ENCODE results near the gene TRMO. TPM values are rescaled to one million over a fixed set of nuclear protein-coding genes. Genes with fewer than 3 reads are reported as not detected.

The TRMO gene
- total RNA-seq, 1 experiment from 2014 or later = 10.0 TPM

- peaks cover 2% of the 10 kb centered on the region; the same call in 1 of the 2 replicates for H3K27me3 ChIP-seq (replicated peaks; ENCODE audit: control insufficient read depth, insufficient read depth, low read length)
- DNase-seq = no peak
- H3K4me3 ChIP-seq (ENCODE audit: low read depth, low read length) = no peak overlapping the region
- TF ChIP-seq, protein P1, sequence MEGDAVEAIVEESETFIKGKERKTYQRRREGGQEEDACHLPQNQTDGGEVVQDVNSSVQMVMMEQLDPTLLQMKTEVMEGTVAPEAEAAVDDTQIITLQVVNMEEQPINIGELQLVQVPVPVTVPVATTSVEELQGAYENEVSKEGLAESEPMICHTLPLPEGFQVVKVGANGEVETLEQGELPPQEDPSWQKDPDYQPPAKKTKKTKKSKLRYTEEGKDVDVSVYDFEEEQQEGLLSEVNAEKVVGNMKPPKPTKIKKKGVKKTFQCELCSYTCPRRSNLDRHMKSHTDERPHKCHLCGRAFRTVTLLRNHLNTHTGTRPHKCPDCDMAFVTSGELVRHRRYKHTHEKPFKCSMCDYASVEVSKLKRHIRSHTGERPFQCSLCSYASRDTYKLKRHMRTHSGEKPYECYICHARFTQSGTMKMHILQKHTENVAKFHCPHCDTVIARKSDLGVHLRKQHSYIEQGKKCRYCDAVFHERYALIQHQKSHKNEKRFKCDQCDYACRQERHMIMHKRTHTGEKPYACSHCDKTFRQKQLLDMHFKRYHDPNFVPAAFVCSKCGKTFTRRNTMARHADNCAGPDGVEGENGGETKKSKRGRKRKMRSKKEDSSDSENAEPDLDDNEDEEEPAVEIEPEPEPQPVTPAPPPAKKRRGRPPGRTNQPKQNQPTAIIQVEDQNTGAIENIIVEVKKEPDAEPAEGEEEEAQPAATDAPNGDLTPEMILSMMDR (IDR thresholded peaks at IDR 0.05; ENCODE audit: insufficient read depth in 1 of 2, low read depth in 1 of 2, low read length in 1 of 2, severe bottlenecking in 1 of 2, unreplicated experiment in 1 of 2) = no peak
- H3K36me3 Mint-ChIP-seq (ENCODE audit: insufficient read depth, unreplicated experiment) = no peaks in the 10 kb centered on the region
- H3K4me1 ChIP-seq = no peaks in the 10 kb centered on the region
- intact Hi-C loops (cut with micrococcal nuclease; ENCODE audit: unreplicated experiment) = no loop called here
- H3K27me3 Mint-ChIP-seq (ENCODE audit: insufficient read depth, unreplicated experiment) = peaks cover 16% of the 10 kb centered on the region
- CTCF ChIA-PET = no interaction called here
- BruUV-seq (replicated peaks) = no TSS peak
- no peaks in the 10 kb centered on the region for H3K36me3 ChIP-seq (ENCODE audit: control insufficient read depth, insufficient read depth, low read length)
- H3K9me3 ChIP-seq = no peaks in the 10 kb centered on the region
- H3K27ac Mint-ChIP-seq (ENCODE audit: unreplicated experiment) = no peak overlapping the region
- POLR2A ChIA-PET = no interaction called here
- H3K4me1 Mint-ChIP-seq (ENCODE audit: low read depth, unreplicated experiment) = no peaks in the 10 kb centered on the region
- H3K9me3 Mint-ChIP-seq (ENCODE audit: unreplicated experiment) = no peaks in the 10 kb centered on the region
- H3K4me3 Mint-ChIP-seq (ENCODE audit: unreplicated experiment) = no peak overlapping the region
These were observed 11.1 kb upstream of the TRMO start for GRCh38 chr9:97933297-97933998.

DNA sequence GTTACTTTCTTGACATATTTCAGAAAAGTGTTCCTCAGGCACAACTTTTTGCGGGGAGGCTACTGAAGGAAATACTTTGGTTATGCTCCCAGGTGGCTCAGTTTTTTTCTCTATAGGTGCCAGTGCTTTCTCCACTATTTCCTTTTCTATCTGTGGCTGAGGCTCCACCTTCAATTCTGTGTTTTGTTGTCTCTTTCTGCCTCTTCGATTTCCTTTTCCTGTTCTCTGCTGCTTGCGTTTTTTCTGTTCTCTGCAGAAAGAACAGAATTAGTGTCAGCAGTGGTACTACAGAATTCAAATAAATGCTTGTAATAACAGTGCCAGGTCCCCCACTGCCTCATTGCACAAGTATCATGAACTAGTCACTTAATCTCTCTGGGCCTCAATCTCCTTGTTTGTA lies 8.7 kb upstream of the TRMO start:
- Histone ChIP-seq H3K4me3 (ENCODE audit: low read depth, low read length) (no peak overlapping the region), H3K9me3 (no peaks in the 10 kb centered on the region), H3K4me1 (no peaks in the 10 kb centered on the region), H3K27me3 (replicated peaks; ENCODE audit: control insufficient read depth, insufficient read depth, low read length) (peaks cover 2% of the 10 kb centered on the region; the same call in 1 of the 2 replicates), H3K36me3 (ENCODE audit: control insufficient read depth, insufficient read depth, low read length) (no peaks in the 10 kb centered on the region)
- Mint-ChIP-seq H3K27me3 (ENCODE audit: insufficient read depth, unreplicated experiment) (peaks cover 11% of the 10 kb centered on the region), H3K27ac (ENCODE audit: unreplicated experiment) (no peak overlapping the region), H3K36me3 (ENCODE audit: insufficient read depth, unreplicated experiment) (no peaks in the 10 kb centered on the region), H3K4me3 (ENCODE audit: unreplicated experiment) (no peak overlapping the region), H3K4me1 (ENCODE audit: low read depth, unreplicated experiment) (no peaks in the 10 kb centered on the region), H3K9me3 (ENCODE audit: unreplicated experiment) (no peaks in the 10 kb centered on the region)
- CTCF ChIA-PET = no interaction called here
- TF ChIP-seq, protein P1 (IDR thresholded peaks at IDR 0.05; ENCODE audit: insufficient read depth in 1 of 2, low read depth in 1 of 2, low read length in 1 of 2, severe bottlenecking in 1 of 2, unreplicated experiment in 1 of 2) = no peak
- intact Hi-C loops (cut with micrococcal nuclease; ENCODE audit: unreplicated experiment) = no loop called here
- POLR2A ChIA-PET = no interaction called here
- DNase-seq = no peak
- BruUV-seq (replicated peaks) = no TSS peak

DNA sequence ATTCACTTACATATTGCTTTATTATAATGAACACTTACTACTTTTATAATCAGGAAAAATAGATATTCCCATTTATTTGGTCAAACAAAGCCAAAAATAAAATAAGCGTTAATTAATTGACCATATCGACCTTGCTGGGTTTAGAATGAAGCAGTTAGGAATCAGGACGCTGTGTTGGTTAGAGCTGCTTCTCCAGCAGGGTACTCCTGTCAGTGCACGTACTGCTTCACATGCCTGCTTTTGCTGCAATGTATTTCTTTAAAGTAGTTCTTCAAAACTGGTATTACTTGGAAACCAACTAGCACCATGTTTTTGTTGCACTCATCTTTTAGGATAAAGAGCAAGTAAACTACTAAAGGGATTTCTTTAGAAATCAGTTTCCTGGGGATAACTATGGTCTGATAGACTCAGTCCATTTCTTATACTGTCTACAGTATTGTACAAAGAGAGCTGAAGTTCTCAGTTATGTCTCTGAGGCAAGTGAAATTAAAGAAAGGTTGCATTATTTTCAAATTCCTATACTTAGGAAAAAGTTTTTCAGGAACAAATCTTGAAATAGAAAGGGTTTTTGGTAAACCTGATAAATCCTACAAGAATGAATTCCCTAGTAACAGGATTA lies 6.8 kb upstream of the TRMO start:
- no peak overlapping the region for H3K27ac Mint-ChIP-seq (ENCODE audit: unreplicated experiment)
- no peaks in the 10 kb centered on the region for H3K9me3 ChIP-seq
- H3K9me3 Mint-ChIP-seq (ENCODE audit: unreplicated experiment) = no peaks in the 10 kb centered on the region
- H3K4me1 Mint-ChIP-seq (ENCODE audit: low read depth, unreplicated experiment) = no peaks in the 10 kb centered on the region
- no peak overlapping the region for H3K4me3 Mint-ChIP-seq (ENCODE audit: unreplicated experiment)
- no peak for DNase-seq
- no peak overlapping the region for H3K4me3 ChIP-seq (ENCODE audit: low read depth, low read length)
- no peaks in the 10 kb centered on the region for H3K36me3 ChIP-seq (ENCODE audit: control insufficient read depth, insufficient read depth, low read length)
- peaks cover 2% of the 10 kb centered on the region; the same call in 1 of the 2 replicates for H3K27me3 ChIP-seq (replicated peaks; ENCODE audit: control insufficient read depth, insufficient read depth, low read length)
- ChIA-PET POLR2A (no interaction called here), CTCF (no interaction called here)
- peaks cover 11% of the 10 kb centered on the region for H3K27me3 Mint-ChIP-seq (ENCODE audit: insufficient read depth, unreplicated experiment)
- no peaks in the 10 kb centered on the region for H3K36me3 Mint-ChIP-seq (ENCODE audit: insufficient read depth, unreplicated experiment)
- intact Hi-C loops (cut with micrococcal nuclease; ENCODE audit: unreplicated experiment) = no loop called here
- TF ChIP-seq, protein P1 (IDR thresholded peaks at IDR 0.05; ENCODE audit: insufficient read depth in 1 of 2, low read depth in 1 of 2, low read length in 1 of 2, severe bottlenecking in 1 of 2, unreplicated experiment in 1 of 2) = no peak
- no peaks in the 10 kb centered on the region; the same call in 1 of the 2 replicates for H3K4me1 ChIP-seq
- no TSS peak for BruUV-seq (replicated peaks)

Measured in Caco-2 (cell line).